Astrocyte (in vitro differentiated cells and primary cell): ENCODE measurements around the gene ALPG. TPM values are rescaled to one million over a fixed set of nuclear protein-coding genes. Genes with fewer than 3 reads are reported as not detected.
A peak's percentile ranks its signal among the peaks of the same experiment; 100 is the strongest.
"Not testable (repeated sequence)": the region's sequence is repeated elsewhere in the genome, so short reads cannot be mapped to it uniquely, and the experiment has no call there.

Experiments used
- DNase-seq: peaks from one replicate; pipeline ENCODE4 v3.0.0-alpha.2; 2010; ENCODE audit warnings: low read depth
- FAIRE-seq: peaks from 2 replicates; lab custom pipeline; 2011; peaks lifted over from hg19 to GRCh38; lab: Jason Lieb, UNC
- H2AFZ ChIP-seq: 2 replicates; pipeline ENCODE4 v1.6.0; 2012; ENCODE audit warnings: low read depth, low read length, inconsistent platforms
- H3K27ac ChIP-seq: 2 replicates; pipeline ENCODE4 v1.5.1; 2011; ENCODE audit warnings: low read depth, low read length, inconsistent platforms
- H3K27me3 ChIP-seq: 2 replicates; pipeline ENCODE4 v1.6.0; 2011; ENCODE audit warnings: low read length, inconsistent platforms; ENCODE audit not compliant: insufficient read depth
- H3K36me3 ChIP-seq: 2 replicates; pipeline ENCODE4 v1.5.1; 2011; ENCODE audit warnings: low read length, inconsistent platforms; ENCODE audit not compliant: insufficient read depth
- H3K4me1 ChIP-seq: 2 replicates; pipeline ENCODE4 v1.5.1; 2011; ENCODE audit warnings: low read length, inconsistent platforms; ENCODE audit not compliant: insufficient read depth
- H3K4me2 ChIP-seq: 2 replicates; pipeline ENCODE4 v1.6.0; 2012; ENCODE audit warnings: low read length, inconsistent platforms
- H3K4me3 ChIP-seq: 2 replicates; pipeline ENCODE4 v1.5.1; 2011; ENCODE audit warnings: low read depth, mild to moderate bottlenecking, low read length, inconsistent platforms; ENCODE audit not compliant: insufficient read depth
- H3K79me2 ChIP-seq: 2 replicates; pipeline ENCODE4 v1.6.0; 2012; ENCODE audit warnings: mild to moderate bottlenecking, low read length, inconsistent platforms; ENCODE audit not compliant: insufficient read depth
- H3K9ac ChIP-seq: 2 replicates; pipeline ENCODE4 v1.6.0; 2012; ENCODE audit warnings: mild to moderate bottlenecking, low read length, inconsistent platforms
- H3K9me3 ChIP-seq: 2 replicates; pipeline ENCODE4 v1.5.1; 2012; ENCODE audit warnings: low read depth, mild to moderate bottlenecking, low read length, inconsistent platforms; ENCODE audit not compliant: insufficient read depth
- H4K20me1 ChIP-seq: 2 replicates; pipeline ENCODE4 v1.6.0; 2012; ENCODE audit warnings: low read length, inconsistent platforms; ENCODE audit not compliant: insufficient read depth
- H3K27ac Mint-ChIP-seq: one replicate; pipeline ENCODE4 v1.8.0; 2021; ENCODE audit warnings: mild to moderate bottlenecking, mixed read lengths; ENCODE audit not compliant: unreplicated experiment
- H3K27me3 Mint-ChIP-seq: one replicate; pipeline ENCODE4 v1.8.0; 2021; ENCODE audit warnings: low read depth, mixed read lengths; ENCODE audit not compliant: unreplicated experiment
- H3K36me3 Mint-ChIP-seq: one replicate; pipeline ENCODE4 v1.8.0; 2021; ENCODE audit warnings: low read depth, mixed read lengths; ENCODE audit not compliant: unreplicated experiment
- H3K4me1 Mint-ChIP-seq: one replicate; pipeline ENCODE4 v1.8.0; 2021; ENCODE audit warnings: low read depth, mixed read lengths; ENCODE audit not compliant: unreplicated experiment
- H3K4me3 Mint-ChIP-seq: one replicate; pipeline ENCODE4 v1.8.0; 2021; ENCODE audit warnings: mild to moderate bottlenecking, moderate library complexity, mixed read lengths; ENCODE audit not compliant: unreplicated experiment
- H3K9me3 Mint-ChIP-seq: one replicate; pipeline ENCODE4 v1.8.0; 2021; ENCODE audit warnings: mild to moderate bottlenecking, mixed read lengths; ENCODE audit not compliant: unreplicated experiment
- EZH2 ChIP-seq: IDR thresholded peaks from 2 replicates; pipeline ENCODE4 v1.6.1; 2012; ENCODE audit warnings: mild to moderate bottlenecking, low read length, inconsistent platforms; ENCODE audit not compliant: insufficient read depth
- total RNA-seq: library from RNA; stranded (reverse); gene quantifications from 2 replicates; pipeline ENCODE4 v1.2.1, GENCODE V29; 2021
- TF ChIP-seq, protein P1 (sequence below): IDR thresholded peaks from 2 replicates; pipeline ENCODE4 v1.5.1; 2011; ENCODE audit warnings: low read depth, mild to moderate bottlenecking, inconsistent platforms, low read length, moderate library complexity; ENCODE audit not compliant: insufficient read depth

ALPG gene
- total RNA-seq, 1 donor from 2014 or later: 0.27 TPM

DNA sequence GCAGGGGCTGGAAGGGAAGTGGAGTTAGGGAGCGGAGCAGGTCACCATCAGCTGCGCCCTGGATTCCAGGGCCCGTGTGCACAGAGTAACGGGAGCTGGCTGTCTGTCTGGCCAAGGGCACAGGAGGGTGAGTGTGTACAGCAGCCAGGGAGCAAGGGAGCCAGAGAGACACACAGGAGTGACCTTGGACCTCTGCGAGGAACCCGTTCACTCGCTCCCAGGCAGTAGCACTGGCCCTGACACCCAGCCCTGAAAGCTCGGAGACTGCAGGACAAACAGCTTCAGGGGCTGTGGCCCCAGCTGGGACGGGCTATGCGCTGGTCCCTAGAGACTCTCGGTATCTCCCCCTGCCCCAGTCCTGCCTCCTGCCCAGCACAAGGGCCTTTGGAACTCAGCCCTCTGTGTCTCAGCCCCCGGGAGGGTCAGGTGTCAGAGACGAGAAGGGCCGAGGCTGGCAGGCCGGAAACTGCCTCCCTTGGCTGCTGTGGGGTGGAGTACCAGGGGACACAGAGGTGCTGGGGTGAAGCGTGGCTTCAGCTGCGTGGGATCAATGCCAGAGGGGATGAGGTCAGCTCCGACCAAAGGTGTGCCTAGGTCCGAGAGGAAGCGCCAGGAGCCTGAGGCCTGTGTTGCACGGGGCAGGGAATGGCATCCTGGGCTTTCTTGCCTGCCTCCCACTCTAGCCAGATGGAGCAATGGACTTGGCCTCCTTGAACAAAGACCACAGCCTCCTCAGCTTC lies 37.2 kb downstream of the ALPG start:
- FAIRE-seq, H3K9me3 Mint-ChIP-seq, H3K79me2 ChIP-seq, H3K27me3 ChIP-seq, H3K4me1 Mint-ChIP-seq, H3K4me1 ChIP-seq, H3K27ac ChIP-seq, H3K4me2 ChIP-seq, H3K36me3 ChIP-seq, H3K27ac Mint-ChIP-seq, H3K9ac ChIP-seq, H3K36me3 Mint-ChIP-seq, H4K20me1 ChIP-seq, DNase-seq, H3K4me3 Mint-ChIP-seq, H3K4me3 ChIP-seq, H3K9me3 ChIP-seq: not testable (repeated sequence)
- H3K27me3 Mint-ChIP-seq: peaks cover 24% of the 10 kb centered on the region
- peak overlapping the region; percentile 52 for H2AFZ ChIP-seq

DNA sequence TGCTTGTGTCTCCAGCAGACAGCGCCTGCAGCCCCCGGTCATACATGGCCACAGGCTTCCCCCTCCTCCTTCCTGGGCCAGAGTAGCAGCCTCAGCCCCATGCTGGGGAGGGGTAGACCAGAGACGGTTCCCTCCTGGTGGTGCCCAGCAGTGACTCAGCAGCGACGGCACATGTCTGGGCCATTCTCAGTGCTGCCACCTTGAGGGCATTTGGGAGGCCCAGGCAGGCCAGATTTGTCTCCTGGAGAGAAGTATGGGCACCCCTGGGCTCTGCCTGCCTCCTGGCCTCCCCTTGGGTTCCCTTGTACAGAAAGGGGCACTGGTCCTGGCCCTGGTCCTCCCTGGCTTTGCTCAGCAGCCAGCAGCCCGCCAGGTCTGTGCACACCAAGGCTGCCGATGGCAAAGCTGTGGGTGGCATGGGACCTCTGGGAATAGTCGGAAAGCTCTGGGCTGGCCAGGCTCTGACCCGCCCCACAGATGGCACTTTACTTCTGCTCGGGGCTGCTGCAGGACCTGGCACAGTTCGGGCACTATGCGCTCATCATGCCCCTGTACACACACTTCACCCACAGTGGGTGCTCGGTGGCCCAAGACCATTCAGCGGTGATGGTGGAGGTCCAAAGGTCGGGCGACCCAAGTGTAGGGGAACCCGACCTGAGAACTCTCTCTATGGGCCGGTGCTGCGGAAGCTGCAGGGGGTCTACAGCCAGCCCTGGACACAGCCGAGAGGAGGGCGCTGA lies 37.9 kb downstream of the ALPG start:
- peak; percentile 19 for DNase-seq
- FAIRE-seq: no peak

DNA sequence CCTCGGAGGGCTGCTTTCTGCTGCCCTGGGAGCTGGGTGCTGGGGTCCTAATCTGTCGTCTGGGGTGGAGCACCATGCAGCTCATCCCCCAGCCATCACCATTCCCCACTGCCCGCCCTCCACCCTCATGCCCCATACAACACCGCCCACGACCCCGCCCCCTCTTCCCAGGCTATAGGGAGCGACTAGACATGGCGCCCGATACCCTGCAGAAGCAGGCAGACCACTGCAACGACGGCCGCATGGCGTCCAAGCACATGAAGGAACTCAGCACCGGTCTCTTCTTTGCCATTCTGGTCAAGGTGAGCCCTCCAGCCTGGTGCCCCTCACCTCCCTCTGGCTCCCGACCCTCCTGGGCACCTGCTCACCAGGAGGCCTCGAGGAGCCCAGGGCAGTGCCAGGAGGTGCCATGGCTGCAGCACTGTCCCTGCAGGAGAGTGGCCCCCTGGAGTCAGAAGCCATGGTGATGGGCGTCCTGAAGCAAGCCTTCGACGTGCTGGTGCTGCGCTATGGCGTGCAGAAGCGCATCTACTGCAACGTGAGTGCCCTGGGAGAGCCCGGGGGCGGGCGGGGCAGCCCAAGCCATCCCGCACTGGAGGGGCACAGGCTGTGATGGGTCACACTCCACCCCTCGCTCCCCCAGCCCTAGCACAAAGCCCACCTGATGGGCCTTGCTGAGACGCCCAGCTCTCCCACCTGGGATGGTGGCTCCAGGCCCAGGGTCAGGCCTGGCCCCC lies 38.7 kb downstream of the ALPG start:
- not testable (repeated sequence) for H3K4me1 Mint-ChIP-seq, H3K27ac ChIP-seq, DNase-seq, H3K9me3 Mint-ChIP-seq, H3K9me3 ChIP-seq, FAIRE-seq, H3K27ac Mint-ChIP-seq, H3K36me3 ChIP-seq, H2AFZ ChIP-seq, H3K4me3 ChIP-seq, H3K79me2 ChIP-seq, H3K4me3 Mint-ChIP-seq, H3K27me3 ChIP-seq, H3K4me1 ChIP-seq, H3K4me2 ChIP-seq, H3K9ac ChIP-seq, H3K36me3 Mint-ChIP-seq, H4K20me1 ChIP-seq
- H3K27me3 Mint-ChIP-seq: peaks cover 27% of the 10 kb centered on the region

More for the DNA sequence above, 37.9 kb downstream of the ALPG start:
- Histone ChIP-seq H3K4me2 (no peak overlapping the region), H3K27me3 (peaks cover 5% of the 10 kb centered on the region), H3K36me3 (no peaks in the 10 kb centered on the region), H4K20me1 (no peaks in the 10 kb centered on the region), H3K79me2 (no peaks in the 10 kb centered on the region), H3K4me3 (no peak overlapping the region), H3K4me1 (no peaks in the 10 kb centered on the region), H3K9ac (no peak overlapping the region), H2AFZ (peak overlapping the region; percentile 52), H3K27ac (no peak overlapping the region), H3K9me3 (no peaks in the 10 kb centered on the region)
- TF ChIP-seq, protein P1, sequence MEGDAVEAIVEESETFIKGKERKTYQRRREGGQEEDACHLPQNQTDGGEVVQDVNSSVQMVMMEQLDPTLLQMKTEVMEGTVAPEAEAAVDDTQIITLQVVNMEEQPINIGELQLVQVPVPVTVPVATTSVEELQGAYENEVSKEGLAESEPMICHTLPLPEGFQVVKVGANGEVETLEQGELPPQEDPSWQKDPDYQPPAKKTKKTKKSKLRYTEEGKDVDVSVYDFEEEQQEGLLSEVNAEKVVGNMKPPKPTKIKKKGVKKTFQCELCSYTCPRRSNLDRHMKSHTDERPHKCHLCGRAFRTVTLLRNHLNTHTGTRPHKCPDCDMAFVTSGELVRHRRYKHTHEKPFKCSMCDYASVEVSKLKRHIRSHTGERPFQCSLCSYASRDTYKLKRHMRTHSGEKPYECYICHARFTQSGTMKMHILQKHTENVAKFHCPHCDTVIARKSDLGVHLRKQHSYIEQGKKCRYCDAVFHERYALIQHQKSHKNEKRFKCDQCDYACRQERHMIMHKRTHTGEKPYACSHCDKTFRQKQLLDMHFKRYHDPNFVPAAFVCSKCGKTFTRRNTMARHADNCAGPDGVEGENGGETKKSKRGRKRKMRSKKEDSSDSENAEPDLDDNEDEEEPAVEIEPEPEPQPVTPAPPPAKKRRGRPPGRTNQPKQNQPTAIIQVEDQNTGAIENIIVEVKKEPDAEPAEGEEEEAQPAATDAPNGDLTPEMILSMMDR: peak; percentile 56
- TF ChIP-seq EZH2: no peak
- no peak overlapping the region for H3K4me3 Mint-ChIP-seq
- peaks cover 4% of the 10 kb centered on the region for H3K4me1 Mint-ChIP-seq
- peaks cover 24% of the 10 kb centered on the region for H3K27me3 Mint-ChIP-seq
- H3K9me3 Mint-ChIP-seq: no peaks in the 10 kb centered on the region
- H3K36me3 Mint-ChIP-seq: no peaks in the 10 kb centered on the region
- H3K27ac Mint-ChIP-seq: no peak overlapping the region

DNA sequence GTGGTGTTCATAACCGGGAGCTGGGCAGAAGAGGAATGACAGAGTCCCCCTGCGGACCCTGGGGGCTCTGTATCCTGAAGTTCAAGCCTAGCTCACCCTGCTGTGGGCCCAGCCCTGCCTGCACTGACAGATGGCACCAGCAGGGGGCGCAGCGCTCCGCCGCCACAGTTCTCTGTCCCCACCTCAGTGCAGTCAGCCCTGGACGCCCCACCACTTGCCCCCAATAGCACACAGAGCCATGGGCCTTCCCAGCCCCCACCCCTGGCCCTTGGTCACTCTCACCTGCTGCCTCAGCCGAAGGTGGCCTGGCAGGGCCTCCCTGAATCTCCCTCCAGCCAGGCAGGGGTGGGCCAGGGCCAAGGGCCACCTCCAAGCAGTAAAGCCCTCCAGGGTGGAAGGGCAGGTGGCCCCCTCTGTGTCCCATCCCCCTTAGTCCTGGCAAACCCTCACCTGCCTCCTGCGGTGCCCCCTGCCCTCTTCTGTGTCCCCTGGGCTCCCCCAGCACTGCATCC lies 39.7 kb downstream of the ALPG start:
- H3K36me3 Mint-ChIP-seq, H3K36me3 ChIP-seq, H3K4me3 ChIP-seq, FAIRE-seq, H3K4me1 ChIP-seq, H4K20me1 ChIP-seq, H3K9me3 Mint-ChIP-seq, H3K9me3 ChIP-seq, H3K4me1 Mint-ChIP-seq, H2AFZ ChIP-seq, H3K27ac ChIP-seq, H3K4me2 ChIP-seq, DNase-seq, H3K27ac Mint-ChIP-seq, H3K4me3 Mint-ChIP-seq, H3K79me2 ChIP-seq, H3K9ac ChIP-seq, H3K27me3 ChIP-seq: not testable (repeated sequence)
- H3K27me3 Mint-ChIP-seq: peaks cover 24% of the 10 kb centered on the region
